Measurements from ENCODE around the gene VPS9D1.

Gene VPS9D1

DNA sequence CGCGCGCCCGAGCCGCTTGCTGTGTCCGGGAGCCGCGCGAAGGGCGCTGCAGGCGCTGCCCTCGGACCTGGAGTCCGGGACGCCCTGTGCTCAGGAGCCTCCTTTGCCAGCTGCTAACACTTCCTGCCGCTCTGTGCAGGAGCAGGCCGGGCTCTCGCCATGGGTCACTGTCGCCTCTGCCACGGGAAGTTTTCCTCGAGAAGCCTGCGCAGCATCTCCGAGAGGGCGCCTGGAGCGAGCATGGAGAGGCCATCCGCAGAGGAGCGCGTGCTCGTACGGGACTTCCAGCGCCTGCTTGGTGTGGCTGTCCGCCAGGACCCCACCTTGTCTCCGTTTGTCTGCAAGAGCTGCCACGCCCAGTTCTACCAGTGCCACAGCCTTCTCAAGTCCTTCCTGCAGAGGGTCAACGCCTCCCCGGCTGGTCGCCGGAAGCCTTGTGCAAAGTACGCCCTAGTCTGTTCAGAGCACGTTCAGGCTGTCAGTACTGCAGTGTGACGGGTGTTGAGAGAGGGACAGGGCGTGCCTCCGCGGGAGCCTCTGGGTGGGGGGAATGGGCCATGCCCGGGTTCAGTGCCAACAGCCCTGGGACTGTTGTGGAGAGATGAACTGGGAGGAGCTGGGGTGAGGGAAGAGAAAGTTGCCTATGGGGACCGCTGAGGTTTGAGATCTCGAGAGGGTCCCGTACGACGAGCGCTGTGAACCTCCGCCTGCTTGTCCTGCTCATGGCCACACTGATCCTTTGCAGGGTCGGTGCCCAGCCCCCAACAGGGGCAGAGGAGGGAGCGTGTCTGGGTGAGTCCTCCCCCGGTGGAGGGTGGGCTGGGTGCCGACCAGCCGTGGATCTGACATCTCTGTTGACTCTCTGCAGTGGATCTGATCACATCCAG lies 1.9 kb upstream of the VPS9D1 start:
- H3K4me3 Mint-ChIP-seq = peak overlapping the region; percentile 87
- peaks cover 62% of the 10 kb centered on the region for H3K4me1 Mint-ChIP-seq (ENCODE audit: low read depth)
- peaks cover 27% of the 10 kb centered on the region for H3K36me3 Mint-ChIP-seq (ENCODE audit: low read depth)
- no peaks in the 10 kb centered on the region for H3K9me3 Mint-ChIP-seq
- no peaks in the 10 kb centered on the region for H3K27me3 Mint-ChIP-seq
- peak overlapping the region; percentile 80 for H3K27ac Mint-ChIP-seq

DNA sequence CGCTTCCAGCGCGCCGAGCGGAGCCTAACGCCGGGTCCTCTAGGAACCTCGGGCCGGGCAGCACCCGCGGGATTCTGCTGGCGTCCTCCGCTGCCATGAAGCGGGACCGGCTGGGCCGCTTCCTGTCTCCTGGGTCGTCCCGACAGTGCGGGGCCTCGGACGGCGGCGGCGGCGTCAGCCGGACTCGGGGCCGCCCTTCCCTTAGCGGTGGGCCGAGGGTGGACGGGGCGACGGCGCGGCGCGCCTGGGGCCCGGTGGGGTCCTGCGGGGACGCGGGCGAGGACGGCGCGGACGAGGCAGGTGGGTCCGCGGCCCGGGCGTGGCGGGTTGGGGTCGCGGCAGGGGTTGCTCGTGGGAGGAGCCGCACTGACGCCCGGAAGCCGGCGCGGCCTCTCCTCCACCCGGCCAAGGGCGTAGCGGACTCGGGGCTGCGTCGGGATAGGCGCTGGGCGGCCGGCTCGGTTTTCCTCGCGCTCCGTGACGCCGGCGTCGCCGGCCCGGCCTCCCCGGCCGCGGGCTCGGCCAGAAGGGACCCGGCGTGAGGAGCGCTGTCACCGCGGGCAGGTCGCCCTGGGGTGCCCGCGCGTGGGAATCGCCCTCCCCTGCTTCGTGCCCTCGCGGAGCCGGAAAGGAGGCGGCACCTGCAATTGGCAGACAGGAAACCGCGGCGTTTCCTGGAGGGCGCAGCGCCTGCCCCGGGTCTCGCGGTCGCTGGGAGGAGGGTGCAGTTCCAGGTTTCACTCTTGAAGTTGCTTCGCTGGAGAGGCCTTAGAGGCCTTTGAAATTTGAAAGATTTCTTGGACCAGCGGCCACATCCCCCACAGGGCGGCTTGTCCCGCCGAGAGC lies 1.1 kb upstream of the VPS9D1 start:
- Mint-ChIP-seq H3K27me3 (no peaks in the 10 kb centered on the region), H3K36me3 (ENCODE audit: low read depth) (peaks cover 25% of the 10 kb centered on the region), H3K27ac (no peak overlapping the region), H3K9me3 (no peaks in the 10 kb centered on the region), H3K4me3 (peak overlapping the region; percentile 87), H3K4me1 (ENCODE audit: low read depth) (peaks cover 57% of the 10 kb centered on the region)

DNA sequence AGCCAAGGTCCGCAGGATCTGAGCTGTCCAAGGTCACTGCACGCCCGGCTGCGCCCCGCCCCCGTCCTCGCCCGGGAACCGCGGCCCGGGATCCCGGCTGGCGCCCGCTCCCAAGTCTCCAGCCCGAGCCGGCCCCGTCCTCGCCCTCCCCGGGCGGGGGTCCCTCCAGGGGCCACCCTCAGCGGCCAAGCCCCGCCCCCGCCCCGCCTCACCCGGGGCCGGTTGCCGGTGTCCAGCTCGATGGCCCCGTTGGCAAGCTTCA lies 216 bp downstream of the VPS9D1 start:
- H3K36me3 Mint-ChIP-seq (ENCODE audit: low read depth) = peaks cover 30% of the 10 kb centered on the region
- H3K4me1 Mint-ChIP-seq (ENCODE audit: low read depth) = peaks cover 56% of the 10 kb centered on the region

DNA sequence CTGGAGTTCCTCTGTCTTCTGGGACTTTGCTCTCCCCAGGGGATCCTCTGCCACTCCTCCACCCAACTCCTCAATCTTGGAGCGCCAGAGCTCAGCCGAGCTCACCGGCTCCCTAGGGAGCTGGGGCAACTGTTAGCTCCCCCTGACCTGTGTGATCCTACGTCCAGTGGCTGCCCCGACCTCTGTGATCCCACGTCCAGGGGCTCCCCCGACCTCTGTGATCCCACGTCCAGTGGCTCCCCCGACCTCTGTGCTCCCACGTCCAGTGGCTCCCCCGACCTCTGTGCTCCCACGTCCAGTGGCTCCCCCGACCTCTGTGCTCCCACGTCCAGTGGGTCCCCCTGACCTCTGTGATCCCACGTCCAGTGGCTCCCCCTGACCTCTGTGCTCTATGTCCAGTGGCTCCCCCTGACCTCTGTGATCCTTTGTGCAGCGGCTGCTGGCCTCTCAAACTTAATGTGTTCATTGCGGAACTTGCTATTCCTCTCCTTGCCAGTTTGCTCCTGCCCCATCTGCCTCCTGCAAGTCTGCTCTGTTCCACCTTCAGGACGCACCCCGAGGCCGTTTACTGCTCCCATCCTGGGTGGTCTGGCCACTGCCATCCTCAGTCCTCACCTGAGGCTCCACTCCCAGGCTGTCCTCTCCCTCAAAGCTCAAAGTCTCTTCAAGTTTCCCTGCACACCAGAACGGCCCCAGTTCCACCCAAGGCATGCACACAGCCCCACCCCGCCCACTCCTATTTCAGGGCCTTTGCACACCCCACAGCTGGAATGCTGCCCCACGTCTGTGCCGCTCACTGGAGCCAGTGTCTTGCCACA lies 2.8 kb downstream of the VPS9D1 start:
- peaks cover 48% of the 10 kb centered on the region for H3K4me1 Mint-ChIP-seq (ENCODE audit: low read depth)
- no peaks in the 10 kb centered on the region for H3K27me3 Mint-ChIP-seq
- no peak overlapping the region for H3K4me3 Mint-ChIP-seq
- H3K27ac Mint-ChIP-seq = no peak overlapping the region
- H3K9me3 Mint-ChIP-seq = no peaks in the 10 kb centered on the region
- peaks cover 27% of the 10 kb centered on the region for H3K36me3 Mint-ChIP-seq (ENCODE audit: low read depth)

More for the DNA sequence above, 216 bp downstream of the VPS9D1 start:
- Mint-ChIP-seq H3K4me3 (peak overlapping the region; percentile 79), H3K27me3 (no peaks in the 10 kb centered on the region), H3K9me3 (no peaks in the 10 kb centered on the region), H3K27ac (peak overlapping the region; percentile 83)

DNA sequence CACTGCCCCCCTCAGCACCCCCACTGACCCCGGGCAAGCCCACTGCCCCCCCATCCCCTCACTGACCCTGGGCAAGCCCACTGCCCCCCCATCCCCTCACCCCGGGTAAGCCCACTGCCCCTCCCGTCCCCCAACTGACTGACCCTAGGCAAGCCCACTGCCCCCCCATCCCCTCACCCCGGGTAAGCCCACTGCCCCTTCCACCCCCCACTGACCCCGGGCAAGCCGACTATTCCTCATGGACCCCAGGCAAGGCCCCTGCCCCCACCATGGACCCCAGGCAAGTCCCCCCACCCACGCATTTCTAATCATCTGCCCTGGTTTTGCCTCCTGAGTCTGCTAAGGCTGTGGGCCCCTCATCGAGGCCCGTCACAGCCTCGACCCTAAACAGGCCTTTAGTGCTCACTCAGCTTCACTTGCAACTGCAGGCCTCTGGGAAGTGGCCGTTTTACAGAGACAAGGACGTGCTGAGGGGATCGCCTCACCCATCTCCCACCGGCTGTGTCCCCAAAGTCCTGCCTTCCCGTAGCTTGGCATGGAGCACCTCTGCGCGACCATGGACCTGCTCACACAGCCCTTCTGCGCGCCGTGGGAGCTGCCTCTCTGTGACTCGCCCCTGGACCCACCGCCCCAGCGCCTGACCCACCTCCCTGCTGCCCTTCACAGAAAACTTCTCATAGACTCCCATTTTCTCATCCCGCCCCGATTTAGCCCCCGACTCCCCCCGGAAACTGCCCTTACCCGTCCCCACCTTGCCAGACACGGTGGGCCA lies 3.6 kb downstream of the VPS9D1 start:
- Mint-ChIP-seq H3K36me3 (ENCODE audit: low read depth) (peaks cover 23% of the 10 kb centered on the region), H3K4me1 (ENCODE audit: low read depth) (peaks cover 42% of the 10 kb centered on the region), H3K4me3 (no peak overlapping the region), H3K27ac (no peak overlapping the region), H3K27me3 (no peaks in the 10 kb centered on the region), H3K9me3 (no peaks in the 10 kb centered on the region)

DNA sequence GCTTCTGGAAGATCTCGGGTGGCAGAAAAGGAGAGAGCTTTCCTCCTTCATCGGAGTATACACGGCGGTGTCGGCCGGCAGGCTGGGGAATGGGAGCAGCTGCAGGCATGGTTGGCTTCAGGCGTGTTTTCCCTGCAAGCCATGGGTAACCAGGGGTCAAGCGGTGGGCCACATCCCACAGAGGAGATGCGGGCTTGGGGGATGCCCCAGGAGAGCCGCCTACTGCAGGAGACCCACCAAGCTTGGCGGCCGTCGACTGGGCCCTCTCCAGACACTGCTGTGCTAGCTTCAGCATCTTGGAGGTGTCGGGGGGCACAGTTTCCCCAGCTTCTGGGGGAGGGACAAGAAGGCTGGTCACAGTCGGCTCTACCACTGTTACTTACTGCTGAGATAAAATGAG lies 4.2 kb downstream of the VPS9D1 start:
- Mint-ChIP-seq H3K36me3 (ENCODE audit: low read depth) (peaks cover 23% of the 10 kb centered on the region), H3K27me3 (no peaks in the 10 kb centered on the region), H3K4me1 (ENCODE audit: low read depth) (peaks cover 42% of the 10 kb centered on the region), H3K9me3 (no peaks in the 10 kb centered on the region), H3K27ac (no peak overlapping the region), H3K4me3 (no peak overlapping the region)

DNA sequence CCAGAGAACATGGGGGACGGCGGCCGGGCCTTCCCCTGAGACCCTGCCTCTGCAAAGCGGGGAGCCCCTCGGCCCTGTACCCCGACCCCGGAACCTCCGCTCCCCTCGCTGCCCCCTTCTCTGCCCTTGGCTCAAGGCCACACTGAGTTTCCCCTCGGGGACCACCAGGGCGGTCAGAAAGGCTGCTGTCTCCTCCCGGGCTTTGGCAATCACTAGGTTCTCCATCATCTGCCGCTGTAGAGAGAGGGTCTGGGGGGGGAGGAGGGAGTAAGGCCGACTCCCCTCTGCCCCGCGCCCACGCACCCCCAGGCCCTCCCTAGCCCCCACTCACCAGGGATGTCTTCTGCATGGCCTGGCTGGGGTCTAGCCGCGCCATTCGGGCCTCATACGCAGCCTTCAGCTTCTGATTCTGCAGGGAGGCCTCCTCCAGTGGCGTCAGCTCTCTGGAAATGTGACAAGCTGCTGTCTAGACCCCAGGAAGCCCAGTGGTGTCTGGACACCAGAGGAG lies 8.4 kb downstream of the VPS9D1 start:
- Mint-ChIP-seq H3K36me3 (ENCODE audit: low read depth) (peaks cover 20% of the 10 kb centered on the region), H3K4me3 (peak overlapping the region; percentile 81), H3K27me3 (no peaks in the 10 kb centered on the region), H3K9me3 (no peaks in the 10 kb centered on the region), H3K4me1 (ENCODE audit: low read depth) (peaks cover 14% of the 10 kb centered on the region), H3K27ac (peak overlapping the region; percentile 65)

DNA sequence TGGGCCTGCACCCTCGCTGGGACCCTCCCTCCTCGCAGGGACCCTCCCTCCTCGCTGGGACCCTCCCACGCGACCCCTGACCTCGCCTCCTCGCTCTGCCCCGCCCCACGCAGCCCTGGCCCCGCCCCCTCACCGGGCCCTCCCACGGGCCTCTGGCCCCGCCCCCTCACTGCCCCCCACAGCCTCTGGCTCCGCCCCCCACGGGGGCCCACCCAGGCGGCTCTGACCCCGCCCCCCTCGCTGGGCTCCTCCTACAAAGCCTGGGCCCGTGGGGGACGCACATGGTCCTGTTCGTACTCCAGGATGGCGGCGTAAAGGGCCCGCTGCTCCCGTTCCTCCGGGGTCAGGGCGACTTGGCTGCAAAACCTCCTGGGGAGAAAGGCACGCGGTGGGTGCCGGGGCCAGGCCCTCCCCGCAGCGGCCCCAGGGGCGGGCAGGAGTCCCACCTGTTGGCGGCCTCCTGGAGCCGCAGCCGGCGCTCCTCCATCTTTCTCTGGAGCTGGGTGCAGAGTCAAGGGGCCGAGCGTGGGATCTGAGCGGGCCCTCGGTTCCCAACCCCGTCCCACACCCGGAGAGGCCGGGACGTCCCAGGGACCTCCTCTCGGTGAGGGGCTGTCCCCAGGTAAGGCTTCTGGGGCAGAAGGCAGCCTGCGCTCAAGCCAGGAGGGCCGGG lies 9.0 kb downstream of the VPS9D1 start:
- Mint-ChIP-seq H3K9me3 (no peaks in the 10 kb centered on the region), H3K4me1 (ENCODE audit: low read depth) (peaks cover 12% of the 10 kb centered on the region), H3K36me3 (ENCODE audit: low read depth) (peaks cover 17% of the 10 kb centered on the region), H3K4me3 (peak overlapping the region; percentile 81), H3K27me3 (no peaks in the 10 kb centered on the region), H3K27ac (peak overlapping the region; percentile 65)

DNA sequence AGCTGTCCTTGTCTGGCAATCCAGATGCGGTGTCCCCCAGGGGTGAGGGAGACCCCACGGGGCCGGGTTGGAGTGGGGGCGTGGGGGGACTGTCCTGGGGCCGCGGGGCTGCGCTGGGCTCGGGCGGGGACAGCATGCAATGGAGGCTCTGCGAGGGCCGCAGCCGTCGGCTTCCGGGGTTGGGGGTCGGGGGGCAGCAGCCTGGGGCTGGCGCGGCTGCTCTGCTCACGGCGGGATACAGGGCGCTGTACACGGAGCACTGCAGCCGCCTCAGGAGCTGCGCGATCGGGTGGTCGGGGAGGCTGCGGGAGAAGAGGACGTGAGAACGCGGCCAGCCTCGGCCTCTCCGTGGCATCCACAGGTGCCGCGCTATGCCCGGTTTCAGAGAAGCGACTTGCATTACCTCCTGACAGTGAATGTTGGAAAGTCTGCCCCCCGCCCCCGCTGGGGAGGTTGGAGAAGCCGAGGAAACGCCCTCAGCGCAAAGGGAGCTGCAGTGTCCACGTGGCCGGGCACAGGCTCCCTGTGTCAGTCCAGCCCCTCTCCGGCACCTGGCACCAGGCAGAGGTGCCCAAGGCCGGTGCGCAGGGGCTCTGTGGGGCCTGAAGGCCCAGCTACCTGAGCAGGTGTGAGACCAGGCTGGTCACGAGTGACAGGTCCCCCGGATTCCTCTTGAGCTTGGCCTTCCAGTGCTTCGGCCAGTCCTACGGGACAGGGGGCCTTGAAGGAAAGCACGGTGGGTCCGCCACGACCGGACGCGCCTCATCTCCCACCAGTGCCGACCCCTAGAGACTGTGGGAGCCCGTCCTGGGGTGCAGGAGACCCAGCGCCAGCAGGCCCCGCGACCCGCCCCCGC lies 9.8 kb downstream of the VPS9D1 start:
- H3K27ac Mint-ChIP-seq = no peak overlapping the region
- H3K27me3 Mint-ChIP-seq = no peaks in the 10 kb centered on the region
- H3K9me3 Mint-ChIP-seq = no peaks in the 10 kb centered on the region
- H3K36me3 Mint-ChIP-seq (ENCODE audit: low read depth) = peaks cover 12% of the 10 kb centered on the region
- H3K4me3 Mint-ChIP-seq = no peak overlapping the region
- H3K4me1 Mint-ChIP-seq (ENCODE audit: low read depth) = peaks cover 18% of the 10 kb centered on the region

DNA sequence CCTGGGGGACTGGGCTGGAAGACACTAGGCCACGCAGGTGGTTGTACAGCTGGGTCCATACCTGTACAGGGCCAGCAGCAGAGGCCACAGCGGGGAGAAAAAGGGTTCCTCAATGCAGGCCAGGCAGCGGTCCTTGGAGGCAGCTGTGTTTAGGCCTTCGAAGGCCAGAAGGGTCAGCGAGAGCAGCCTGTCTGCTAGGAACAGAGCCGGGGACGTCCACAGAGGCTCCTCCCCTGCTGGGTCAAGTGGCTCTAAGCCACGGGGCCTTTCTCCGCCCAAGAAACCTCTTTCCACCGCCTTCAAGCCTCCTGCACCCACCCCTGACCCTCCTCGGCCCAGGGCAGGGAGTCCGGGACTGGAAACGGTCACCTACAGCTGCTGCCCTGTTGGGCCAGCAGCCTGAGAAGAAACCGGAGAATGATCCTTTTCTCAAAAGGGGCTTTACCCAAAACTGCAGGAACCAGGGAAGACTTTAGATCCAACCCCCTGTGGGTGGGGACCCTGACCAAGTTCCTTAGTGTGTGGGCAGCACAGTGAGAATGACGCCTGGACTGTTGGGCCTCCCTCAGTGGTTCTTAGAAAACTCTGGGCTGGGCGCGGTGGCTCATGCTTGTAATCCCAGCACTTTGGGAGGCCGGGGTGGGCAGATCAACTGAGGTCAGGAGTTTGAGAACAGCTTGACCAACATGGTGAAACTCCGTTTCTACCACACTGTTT lies 10.8 kb downstream of the VPS9D1 start:
- H3K4me1 Mint-ChIP-seq (ENCODE audit: low read depth) = peaks cover 19% of the 10 kb centered on the region
- H3K36me3 Mint-ChIP-seq (ENCODE audit: low read depth) = peaks cover 9% of the 10 kb centered on the region
- H3K9me3 Mint-ChIP-seq = no peaks in the 10 kb centered on the region
- H3K27ac Mint-ChIP-seq = no peak overlapping the region
- no peak overlapping the region for H3K4me3 Mint-ChIP-seq
- no peaks in the 10 kb centered on the region for H3K27me3 Mint-ChIP-seq

DNA sequence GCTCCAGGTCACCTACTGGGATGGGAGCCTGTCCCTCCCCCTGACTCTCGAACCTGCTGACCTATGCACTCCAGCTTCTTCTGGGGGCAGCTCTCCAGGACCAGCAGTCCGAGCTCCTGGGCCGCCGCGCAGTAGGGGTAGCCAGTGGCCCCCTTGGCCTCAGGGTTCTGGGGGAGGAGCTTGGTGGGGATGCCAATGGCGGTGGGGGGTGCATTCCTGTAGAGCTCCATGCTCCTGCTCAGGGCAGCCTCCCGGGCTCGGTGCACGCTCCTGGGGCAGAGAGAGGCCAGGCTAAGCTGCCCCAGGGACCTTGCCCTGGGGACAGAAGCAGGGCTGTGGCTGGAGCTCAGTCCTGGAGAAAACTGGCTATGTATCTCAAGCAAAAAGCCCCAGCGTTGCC lies 11.5 kb downstream of the VPS9D1 start:
- Mint-ChIP-seq H3K27ac (no peak overlapping the region), H3K4me3 (no peak overlapping the region), H3K27me3 (no peaks in the 10 kb centered on the region), H3K9me3 (no peaks in the 10 kb centered on the region), H3K36me3 (ENCODE audit: low read depth) (peaks cover 2% of the 10 kb centered on the region), H3K4me1 (ENCODE audit: low read depth) (peaks cover 11% of the 10 kb centered on the region)

DNA sequence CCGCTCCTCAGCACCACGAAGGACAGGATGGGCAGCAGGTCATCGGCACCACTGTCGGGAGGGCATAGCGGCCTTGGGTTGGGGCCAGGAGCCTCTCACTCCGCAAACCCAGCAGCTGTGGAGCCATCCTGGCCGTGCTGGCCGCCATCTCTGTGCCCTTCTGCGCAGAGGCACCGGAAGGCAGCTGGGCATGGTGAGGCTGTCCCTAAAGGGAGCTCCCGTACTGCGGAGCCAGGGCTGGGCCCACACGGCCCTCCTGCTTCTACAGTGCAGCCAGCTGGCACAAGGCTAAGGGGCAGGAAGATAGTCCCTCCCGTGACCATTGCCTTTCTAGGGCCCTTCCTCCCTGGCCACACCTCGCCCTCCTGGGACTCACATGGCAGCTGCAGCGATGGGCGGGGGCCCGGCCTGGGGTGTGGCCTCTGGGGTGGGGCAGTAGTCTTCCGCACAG lies 12.2 kb downstream of the VPS9D1 start:
- H3K27ac Mint-ChIP-seq = no peak overlapping the region
- H3K27me3 Mint-ChIP-seq = no peaks in the 10 kb centered on the region
- H3K9me3 Mint-ChIP-seq = no peaks in the 10 kb centered on the region
- peaks cover 9% of the 10 kb centered on the region for H3K4me1 Mint-ChIP-seq (ENCODE audit: low read depth)
- no peak overlapping the region for H3K4me3 Mint-ChIP-seq
- no peaks in the 10 kb centered on the region for H3K36me3 Mint-ChIP-seq (ENCODE audit: low read depth)

Measured in stimulated activated naive CD8-positive, alpha-beta T cell treated with anti-CD3 and anti-CD28 coated beads, Interleukin-15, Interleukin-2, amounts not matched to agents 100 ng/mL and 50 ng/mL, for 24 hours (primary cell).